GM23338 (cell line): ENCODE data around the gene HNF1A. TPM values are rescaled to one million over a fixed set of nuclear protein-coding genes. Genes with fewer than 3 reads are reported as not detected.

Source experiments
- ATAC-seq: fragments of 200-7000 bp; cut with Tn5 transposase; 3 replicates; pipeline ENCODE4 v1.9.1; 2020
- DNase-seq: peaks from one replicate; pipeline ENCODE4 v3.0.0-alpha.2; 2015; ENCODE audit warnings: low spot score
- H2AFZ ChIP-seq: fragments of 200-600 bp; sonication (generic); 2 replicates; pipeline ENCODE4 v1.8.0; 2016; ENCODE audit warnings: antibody characterized with exemption, mild to moderate bottlenecking, moderate library complexity
- H3F3A ChIP-seq: fragments of 200-600 bp; sonication (generic); replicated peaks from 2 replicates; pipeline ENCODE4 v1.8.0; 2017; ENCODE audit warnings: antibody characterized with exemption, mixed run types, low read depth
- H3K27ac ChIP-seq: fragments of 200-600 bp; sonication (generic); 2 replicates; pipeline ENCODE4 v1.6.1; 2016; ENCODE audit warnings: low read depth
- H3K27me3 ChIP-seq: fragments of 200-600 bp; sonication (generic); 2 replicates; pipeline ENCODE4 v1.8.0; 2016; ENCODE audit warnings: mild to moderate bottlenecking, mixed run types, moderate library complexity; ENCODE audit not compliant: insufficient read depth
- H3K36me3 ChIP-seq: fragments of 200-600 bp; sonication (generic); 2 replicates; pipeline ENCODE4 v1.8.0; 2016; ENCODE audit warnings: mild to moderate bottlenecking; ENCODE audit not compliant: insufficient read depth
- H3K4me1 ChIP-seq: fragments of 200-600 bp; sonication (generic); 2 replicates; pipeline ENCODE4 v1.8.0; 2016; ENCODE audit warnings: mild to moderate bottlenecking, moderate library complexity; ENCODE audit not compliant: insufficient read depth
- H3K4me2 ChIP-seq: fragments of 200-600 bp; sonication (generic); 2 replicates; pipeline ENCODE4 v1.7.1; 2017; ENCODE audit warnings: mixed run types
- H3K4me3 ChIP-seq: fragments of 200-600 bp; sonication (generic); 2 replicates; pipeline ENCODE4 v1.6.1; 2016; ENCODE audit warnings: mixed run types
- H3K79me2 ChIP-seq: fragments of 200-600 bp; sonication (generic); replicated peaks from 2 replicates; pipeline ENCODE4 v1.8.0; 2017; ENCODE audit warnings: mild to moderate bottlenecking; ENCODE audit not compliant: insufficient read depth
- H3K9me2 ChIP-seq: fragments of 200-600 bp; sonication (generic); 2 replicates; pipeline ENCODE4 v1.8.0; 2017; ENCODE audit not compliant: insufficient read depth
- H4K20me1 ChIP-seq: fragments of 200-600 bp; sonication (generic); replicated peaks from 2 replicates; pipeline ENCODE4 v1.8.0; 2017; ENCODE audit warnings: mild to moderate bottlenecking; ENCODE audit not compliant: insufficient read depth
- H3K27ac Mint-ChIP-seq: 2 replicates; pipeline ENCODE4 v1.8.0; 2020; ENCODE audit warnings: inconsistent platforms, mild to moderate bottlenecking, moderate library complexity, mixed read lengths
- H3K27me3 Mint-ChIP-seq: 3 replicates; pipeline ENCODE4 v1.8.0; 2022; ENCODE audit warnings: low read depth, mild to moderate bottlenecking, moderate library complexity, mixed read lengths, inconsistent platforms; ENCODE audit not compliant: insufficient read depth, poor library complexity
- H3K36me3 Mint-ChIP-seq: 3 replicates; pipeline ENCODE4 v1.8.0; 2021; ENCODE audit warnings: low read depth, mild to moderate bottlenecking, inconsistent platforms, moderate library complexity, mixed read lengths
- H3K4me1 Mint-ChIP-seq: 3 replicates; pipeline ENCODE4 v1.8.0; 2020; ENCODE audit warnings: mild to moderate bottlenecking, inconsistent platforms, mixed read lengths
- H3K4me3 Mint-ChIP-seq: 3 replicates; pipeline ENCODE4 v1.8.0; 2021; ENCODE audit warnings: moderate library complexity, mild to moderate bottlenecking, inconsistent platforms, mixed read lengths
- H3K9me3 Mint-ChIP-seq: 3 replicates; pipeline ENCODE4 v1.8.0; 2020; ENCODE audit warnings: moderate library complexity, mild to moderate bottlenecking, inconsistent platforms, mixed read lengths
- CREB1 ChIP-seq: fragments of 250-450 bp; sonication (Bioruptor Pico); IDR thresholded peaks from 2 replicates; pipeline ENCODE4 v1.5.0; 2020; ENCODE audit warnings: low read depth, mild to moderate bottlenecking, moderate library complexity
- CTCF ChIP-seq, 2 experiments: fragments of 200-600 bp in 1 of 2; sonication (generic) in 1 of 2; conservative IDR thresholded peaks; 2 replicates each; pipeline versions ENCODE4 v1.5.1 to v1.6.1; 2016 to 2017; ENCODE audit warnings: antibody characterized with exemption in 2 of 2, low read depth in 2 of 2, mild to moderate bottlenecking in 2 of 2, moderate library complexity in 1 of 2
- REST ChIP-seq: IDR thresholded peaks from one replicate; pipeline ENCODE4 v1.6.1; 2018; ENCODE audit warnings: antibody characterized with exemption; ENCODE audit not compliant: unreplicated experiment
- STAT1 ChIP-seq: IDR thresholded peaks from one replicate; pipeline ENCODE4 v1.6.1; 2016; ENCODE audit warnings: antibody characterized with exemption; ENCODE audit not compliant: unreplicated experiment
- ZNF331 ChIP-seq: fragments of 250-450 bp; sonication (Bioruptor Pico); IDR thresholded peaks from 2 replicates; pipeline ENCODE4 v1.5.0; 2020; ENCODE audit warnings: low read depth, mild to moderate bottlenecking, moderate library complexity
- ZNF462 ChIP-seq: fragments of 250-450 bp; sonication (Bioruptor Pico); IDR thresholded peaks from 2 replicates; pipeline ENCODE4 v1.5.0; 2020; ENCODE audit warnings: mild to moderate bottlenecking, moderate library complexity
- polyA plus RNA-seq: library from polyadenylated mRNA; unstranded; fragments of >200 nt; fragmentation: Nextera tagmentation; extraction: Ambion mirVana; gene quantifications from 2 replicates; pipeline ENCODE4 v1.2.1, GENCODE V29; 2016
- total RNA-seq: library from RNA; depleted of rRNA; stranded (reverse); fragments of >200 nt; shearing (Covaris generic); gene quantifications from 2 replicates; pipeline ENCODE4 v1.2.3, GENCODE V29; 2014

Gene HNF1A
- total and polyA plus RNA-seq, 2 experiments from 2014 or later: 0.11 TPM; not detected in 1

GRCh38 chr12:120962532-120963020, 15.8 kb upstream of the HNF1A start (continued):
- TF ChIP-seq REST (no peak), CTCF (conservative IDR thresholded peaks at IDR 0.05; ENCODE audit: low read depth in 2 of 2) (no peak), CREB1 (CRISPR knock-in tag) (no peak)

- H3K4me3 ChIP-seq: no peak overlapping the region
- DNase-seq: no peak
- H3F3A ChIP-seq: 0 out of 2 replicates have a peak, but pooled peaks cover 2% of the 10 kb centered on the region
- peaks cover 3% of the 10 kb centered on the region for H3K4me1 Mint-ChIP-seq
- H3K9me2 ChIP-seq: no peaks in the 10 kb centered on the region
- no peaks in the 10 kb centered on the region for H4K20me1 ChIP-seq
- no peak for ATAC-seq
- no peaks in the 10 kb centered on the region for H3K4me1 ChIP-seq
- no peaks in the 10 kb centered on the region for H3K36me3 ChIP-seq
- no peaks in the 10 kb centered on the region for H3K27me3 Mint-ChIP-seq
- no peak overlapping the region for H3K27ac Mint-ChIP-seq
- no peak overlapping the region for H3K4me3 Mint-ChIP-seq
- H3K4me2 ChIP-seq: no peak overlapping the region
- no peaks in the 10 kb centered on the region for H3K36me3 Mint-ChIP-seq
- no peaks in the 10 kb centered on the region for H3K9me3 Mint-ChIP-seq
- H2AFZ ChIP-seq: no peak overlapping the region
- no peaks in the 10 kb centered on the region for H3K79me2 ChIP-seq
- H3K27ac ChIP-seq: no peak overlapping the region
- no peaks in the 10 kb centered on the region for H3K27me3 ChIP-seq
- TF ChIP-seq ZNF331 (no peak), REST (no peak), CTCF (conservative IDR thresholded peaks at IDR 0.05; ENCODE audit: low read depth in 2 of 2) (no peak), STAT1 (no peak), ZNF462 (CRISPR knock-in tag) (no peak)
Measured at GRCh38 chr12:120964298-120964697, 14.0 kb upstream of the HNF1A start.
